IPS-NIHi7 (cell line): ENCODE data around the gene SEMA6B.
"Not testable (repeated sequence)": the region's sequence is repeated elsewhere in the genome, so short reads cannot be mapped to it uniquely, and the experiment has no call there.

Experiments
- DNase-seq: peaks from one replicate; pipeline ENCODE4 v3.0.0; 2012; ENCODE audit warnings: mixed read lengths; ENCODE audit errors: extremely low spot score

SEMA6B gene

DNA sequence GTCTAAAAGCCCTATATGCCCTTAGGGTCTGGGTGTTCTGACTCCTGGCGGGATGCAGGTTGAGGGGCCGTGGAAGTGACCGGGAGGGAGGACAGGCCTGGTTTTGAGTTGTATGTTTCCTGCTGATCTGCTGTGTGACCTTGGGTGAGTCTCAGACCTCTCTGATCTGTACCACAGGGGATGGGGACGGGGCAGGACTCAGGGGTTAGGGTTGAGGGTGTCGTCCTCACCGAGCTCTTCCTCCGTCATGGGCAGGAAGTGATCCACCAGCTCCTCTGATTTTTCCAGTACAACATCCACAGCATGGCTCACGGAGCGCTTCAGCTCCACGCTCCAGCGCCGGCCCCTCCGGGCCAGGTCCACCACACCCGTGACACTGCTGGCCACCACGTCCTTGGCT lies 30.6 kb downstream of the SEMA6B start:
- no peak for DNase-seq

DNA sequence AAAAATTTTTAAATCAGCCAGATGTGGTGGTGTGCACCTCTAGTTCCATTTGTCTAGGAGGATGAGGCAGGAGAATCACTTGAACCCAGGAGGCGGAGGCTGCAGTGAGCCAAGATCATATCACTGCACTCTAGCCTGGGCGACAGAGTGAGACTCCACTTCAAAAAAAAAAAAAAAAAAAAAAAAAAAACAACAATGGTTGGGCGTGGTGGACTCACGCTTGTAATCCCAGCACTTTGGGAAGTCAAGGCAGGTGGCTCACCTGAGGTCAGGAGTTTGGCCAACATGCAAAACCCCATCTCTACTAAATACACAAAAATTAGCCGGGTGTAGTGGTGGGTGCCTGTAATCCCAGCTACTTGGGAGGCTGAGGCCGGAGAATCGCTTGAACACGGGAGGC lies 32.1 kb downstream of the SEMA6B start:
- not testable (repeated sequence) for DNase-seq

GRCh38 chr19:4525563-4526002 lies 33.9 kb downstream of the SEMA6B start:
- DNase-seq, result no peak

- DNase-seq, result peak; percentile 73
Observed at GRCh38 chr19:4524808-4525562, 34.5 kb downstream of the SEMA6B start.

GRCh38 chr19:4523306-4524110 lies 36.0 kb downstream of the SEMA6B start:
- DNase-seq, result peak; percentile 87

DNA sequence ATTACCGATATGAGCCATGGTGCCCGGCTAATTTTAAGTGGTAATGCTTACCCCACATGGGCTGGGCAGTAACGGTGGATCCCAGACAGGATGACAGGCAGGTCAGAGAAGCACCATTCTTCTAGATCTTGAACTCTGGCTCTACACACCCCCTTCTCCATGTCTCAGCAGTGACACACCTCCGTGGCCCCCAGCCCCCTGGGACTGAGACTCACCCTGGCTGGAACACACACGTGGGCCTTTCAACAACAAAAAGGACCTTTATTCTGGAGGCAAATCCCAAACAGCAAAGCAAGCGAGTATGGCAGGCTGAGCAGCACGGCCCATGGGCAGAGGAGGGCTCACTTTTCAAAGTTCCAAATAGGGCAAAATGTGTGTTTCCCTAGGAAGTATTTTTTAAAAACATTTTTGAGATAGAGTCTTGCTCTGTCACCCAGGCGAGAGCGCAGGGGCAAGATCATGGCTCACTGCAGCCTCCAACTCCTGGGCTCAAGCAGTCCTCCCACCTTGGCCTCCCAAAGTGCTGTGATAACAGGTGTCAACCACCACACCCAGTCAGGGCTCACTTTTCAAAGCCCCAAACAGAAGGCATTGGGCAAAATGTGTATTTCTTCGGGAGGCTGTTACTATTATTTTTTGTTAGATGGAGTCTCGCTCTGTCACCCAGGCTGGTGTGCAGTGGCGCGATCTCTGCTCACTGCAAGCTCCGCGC lies 37.0 kb downstream of the SEMA6B start:
- no peak for DNase-seq

GRCh38 chr19:4521888-4522242 lies 37.6 kb downstream of the SEMA6B start:
- DNase-seq, result no peak

DNA sequence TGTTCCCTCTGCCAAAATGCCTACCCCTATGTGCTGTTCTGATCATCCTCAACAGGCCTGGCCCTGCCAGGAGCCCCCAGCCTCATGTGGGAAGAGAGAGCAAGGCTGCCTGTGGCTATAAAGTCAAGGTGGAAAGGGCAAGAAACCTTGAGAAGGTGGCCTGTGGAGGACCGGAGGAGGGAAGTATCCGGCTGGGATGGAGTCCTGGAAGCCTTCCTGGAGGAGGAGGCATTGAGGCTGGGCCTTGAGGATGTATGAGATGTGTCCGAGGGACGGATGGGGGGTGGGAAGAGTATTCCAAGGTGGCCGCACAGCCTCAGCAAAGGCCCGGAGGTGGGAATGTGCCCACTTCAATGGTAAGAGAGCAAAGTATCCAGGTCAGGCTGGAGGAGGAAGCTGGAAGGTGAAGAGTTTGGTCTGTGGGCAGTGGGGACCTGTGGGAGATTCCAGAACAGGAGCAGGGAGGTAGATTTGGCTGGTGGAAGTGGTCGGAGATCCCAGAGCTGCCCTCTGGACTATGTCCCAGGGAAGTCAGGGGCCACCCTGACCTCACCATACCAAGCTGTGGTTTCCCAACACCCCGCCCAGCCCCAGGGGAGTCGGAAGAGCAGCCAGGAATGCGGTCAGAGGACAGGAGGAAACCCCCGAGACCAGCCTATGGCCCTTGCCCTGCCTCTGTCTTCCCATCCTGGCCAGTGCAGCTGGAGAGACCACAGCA lies 38.2 kb downstream of the SEMA6B start:
- DNase-seq, result no peak

GRCh38 chr19:4519521-4520277 lies 39.8 kb downstream of the SEMA6B start:
- DNase-seq, result no peak

DNA sequence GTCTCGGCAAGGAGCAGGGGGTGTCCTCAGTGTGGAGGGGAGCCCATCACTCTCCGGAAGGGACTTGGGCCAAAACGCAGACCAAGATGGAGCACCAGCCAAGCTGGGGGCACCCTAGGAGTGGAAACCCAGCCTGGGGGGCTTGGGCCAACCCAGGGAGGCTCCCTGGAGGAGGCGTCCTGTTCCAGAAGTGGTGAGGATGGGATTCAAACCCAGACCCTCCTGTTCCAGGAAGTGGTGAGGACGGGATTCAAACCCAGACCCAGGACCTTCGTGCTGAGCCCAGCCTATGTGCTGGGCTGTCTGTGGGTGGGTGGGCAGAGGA lies 40.4 kb downstream of the SEMA6B start:
- DNase-seq, result no peak

DNA sequence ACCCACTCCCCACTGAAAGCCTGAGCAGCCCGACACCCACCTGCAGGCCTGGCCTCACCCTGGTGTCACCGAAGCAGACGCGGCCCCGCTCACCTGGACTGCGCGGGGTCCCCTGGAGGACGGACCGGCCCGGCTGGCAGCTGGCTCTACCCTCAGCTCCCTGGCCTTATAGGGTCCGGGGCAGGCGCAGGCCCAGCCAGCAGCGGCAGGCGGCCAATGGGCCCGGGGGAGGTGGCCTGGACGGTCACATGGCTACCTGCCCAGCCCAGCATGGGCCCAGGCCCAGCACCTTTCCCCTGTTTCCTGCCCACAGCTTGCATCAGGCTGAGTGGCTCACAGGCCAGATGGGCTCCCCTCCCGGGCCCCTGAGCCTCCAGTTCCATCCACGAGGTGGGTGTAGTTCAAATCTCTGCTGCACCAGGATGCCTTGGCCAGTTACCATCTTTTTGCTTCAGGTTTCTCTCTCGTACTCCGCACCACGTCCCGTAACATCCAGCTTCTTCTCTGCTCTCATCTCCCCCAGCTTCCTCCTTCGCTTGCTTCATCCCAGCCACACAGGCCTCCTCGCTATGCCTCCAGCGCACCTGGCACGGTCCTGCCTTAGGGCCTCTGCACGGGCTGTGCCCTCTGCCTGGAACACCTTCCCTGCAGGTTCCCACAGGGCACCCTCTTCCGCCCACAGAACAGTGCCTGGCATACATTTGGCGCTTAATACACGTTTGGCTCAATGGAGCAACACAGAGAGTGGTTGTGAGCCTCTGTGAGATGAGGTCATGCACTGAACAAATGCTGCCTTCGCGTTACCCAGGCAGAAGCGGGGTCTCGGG lies 40.9 kb downstream of the SEMA6B start, which contains the start of gene PLIN4:
Gene PLIN4 (minus strand): TSS at position 142 of the 827 bp plus-strand sequence. CDS start 214 bp downstream, outside the sequence.
- peak; percentile 53 for DNase-seq

GRCh38 chr19:4517451-4518057 lies 41.9 kb downstream of the SEMA6B start:
- DNase-seq, result no peak

- no peak for DNase-seq
Observed at GRCh38 chr19:4516939-4517300, 42.6 kb downstream of the SEMA6B start.

DNA sequence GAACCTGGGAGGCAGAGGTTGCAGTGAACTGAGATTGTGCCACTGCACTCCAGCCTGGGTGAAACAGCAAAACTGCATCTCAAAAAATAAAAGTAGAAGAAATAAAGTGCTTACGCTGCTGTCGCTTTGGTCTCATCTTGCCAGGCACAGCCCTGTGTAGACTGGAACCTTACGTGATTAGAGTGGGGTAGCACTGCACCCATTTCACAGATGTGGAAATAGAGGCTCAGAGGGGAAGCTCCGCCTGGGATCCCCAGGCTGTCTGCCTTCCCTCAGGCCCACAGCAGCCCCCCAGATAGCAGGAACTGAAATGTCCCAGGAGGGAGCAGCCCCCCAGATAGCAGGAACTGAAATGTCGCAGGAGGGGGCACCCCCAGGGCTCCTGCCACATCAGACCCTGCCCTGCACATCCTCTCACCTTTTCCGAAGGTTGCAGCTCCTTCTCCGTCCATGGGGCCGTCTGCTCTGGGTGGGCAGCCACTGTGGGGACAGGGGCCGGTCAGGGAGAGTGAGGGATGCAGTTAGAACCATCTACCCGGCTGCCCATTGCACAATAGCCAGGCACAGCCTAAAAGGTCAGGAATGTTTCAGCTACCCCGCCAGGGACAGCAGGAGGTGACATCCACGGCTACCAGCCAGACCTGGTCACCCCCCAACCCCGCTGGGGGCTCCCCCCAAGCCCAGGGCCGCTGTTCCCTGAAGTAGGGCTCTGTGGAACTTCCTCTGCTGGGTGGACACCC lies 43.1 kb downstream of the SEMA6B start:
- no peak for DNase-seq

- DNase-seq, result no peak
Observed at GRCh38 chr19:4515732-4516131, 43.8 kb downstream of the SEMA6B start.

- no peak for DNase-seq
Observed at GRCh38 chr19:4513248-4513647, 46.2 kb downstream of the SEMA6B start.

DNA sequence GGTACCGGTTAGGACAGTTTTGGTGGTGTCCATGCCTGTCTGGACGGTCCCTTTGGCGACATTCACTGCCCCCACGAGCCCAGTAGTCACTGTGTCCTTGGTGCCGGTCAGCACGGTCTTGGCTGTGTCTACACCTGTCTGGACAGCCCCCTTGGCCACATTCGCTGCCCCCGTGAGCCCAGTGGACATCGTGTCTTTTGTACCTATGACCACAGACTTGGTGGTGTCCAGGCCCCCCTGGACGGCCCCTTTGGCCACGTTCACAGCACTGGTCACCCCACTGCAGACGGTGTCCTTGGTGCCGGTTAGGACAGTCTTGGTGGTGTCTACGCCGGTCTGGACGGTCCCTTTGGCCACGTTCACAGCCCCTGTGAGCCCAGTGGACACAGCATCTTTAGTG lies 47.4 kb downstream of the SEMA6B start:
- no peak for DNase-seq

DNA sequence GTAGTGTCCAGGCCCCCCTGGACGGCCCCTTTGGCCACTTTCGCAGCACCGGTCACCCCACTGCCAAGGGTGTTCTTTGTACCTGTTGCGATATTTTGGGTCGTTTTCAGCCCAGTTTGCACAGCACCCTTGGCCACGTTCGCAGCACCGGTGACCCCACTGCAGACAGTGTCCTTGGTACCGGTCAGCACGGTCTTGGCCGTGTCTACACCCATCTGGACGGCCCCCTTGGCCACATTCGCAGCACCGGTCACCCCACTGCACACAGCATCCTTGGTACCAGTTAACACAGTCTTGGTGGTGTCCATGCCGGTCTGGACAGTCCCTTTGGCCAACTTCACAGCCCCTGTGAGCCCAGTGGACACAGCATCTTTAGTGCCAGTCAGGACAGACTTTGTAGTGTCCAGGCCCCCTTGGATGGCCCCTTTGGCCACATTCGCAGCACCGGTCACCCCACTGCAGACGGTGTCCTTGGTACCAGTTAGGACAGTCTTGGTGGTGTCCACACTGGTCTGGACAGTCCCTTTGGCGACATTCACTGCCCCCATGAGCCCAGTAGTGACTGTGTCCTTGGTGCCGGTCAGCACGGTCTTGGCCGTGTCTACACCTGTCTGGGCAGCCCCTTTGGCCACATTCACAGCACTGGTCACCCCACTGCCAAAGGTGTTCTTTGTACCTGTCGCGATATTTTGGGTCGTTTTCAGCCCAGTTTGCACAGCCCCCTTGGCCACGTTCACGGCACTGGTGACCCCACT lies 48.0 kb downstream of the SEMA6B start:
- no peak for DNase-seq
